GM19328 (cell line): Measurements from ENCODE around the gene SCFD2.
"Not testable (repeated sequence)": the region's sequence is repeated elsewhere in the genome, so short reads cannot be mapped to it uniquely, and the experiment has no call there.

Experiments used
- ATAC-seq: cut with Tn5 transposase; IDR thresholded peaks from one replicate; pipeline ENCODE4 v1.9.1; 2021; ENCODE audit warnings: mild to moderate bottlenecking, moderate library complexity; ENCODE audit not compliant: unreplicated experiment

The SCFD2 gene

GRCh38 chr4:52996261-52997131 is 369.4 kb downstream of the SCFD2 start:
- ATAC-seq: no peak

DNA sequence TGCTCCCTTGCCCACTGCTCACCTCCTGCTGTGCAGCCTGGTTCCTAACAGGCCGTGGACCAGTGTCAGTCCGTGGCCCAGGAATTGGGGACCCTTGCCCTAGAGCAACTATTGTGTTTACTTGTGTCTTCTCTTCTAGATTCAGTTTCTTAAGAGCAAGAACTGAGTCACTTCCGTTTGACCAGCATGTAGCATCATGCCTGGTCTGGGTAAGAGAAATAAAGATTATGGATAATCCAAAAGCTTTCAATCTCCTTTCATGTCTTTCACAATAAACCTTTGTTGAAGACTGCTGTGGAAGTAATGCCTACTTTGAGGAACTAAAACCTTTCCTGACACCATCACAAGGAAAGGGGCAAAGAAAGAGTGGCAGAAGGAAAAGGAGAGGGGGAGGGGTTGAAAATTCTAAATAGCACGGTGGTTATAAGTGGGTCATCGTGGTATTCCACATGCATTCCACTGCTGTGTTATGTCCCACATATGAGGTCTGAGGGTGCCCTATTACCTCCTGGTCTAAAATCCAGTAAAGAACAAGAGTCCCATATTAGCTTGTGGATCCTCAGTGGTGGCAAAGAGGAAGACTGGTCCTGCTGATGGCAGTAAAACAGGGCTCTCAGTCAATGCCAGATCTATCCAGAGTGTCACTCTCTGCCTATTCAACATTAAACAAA is 370.4 kb downstream of the SCFD2 start:
- ATAC-seq: no peak

GRCh38 chr4:52994567-52994966 is 371.3 kb downstream of the SCFD2 start:
- no peak for ATAC-seq

- ATAC-seq: no peak
These were observed 372.1 kb downstream of the SCFD2 start for GRCh38 chr4:52993771-52994170.

- not testable (repeated sequence) for ATAC-seq
These were observed 373.3 kb downstream of the SCFD2 start for GRCh38 chr4:52992551-52992950.

DNA sequence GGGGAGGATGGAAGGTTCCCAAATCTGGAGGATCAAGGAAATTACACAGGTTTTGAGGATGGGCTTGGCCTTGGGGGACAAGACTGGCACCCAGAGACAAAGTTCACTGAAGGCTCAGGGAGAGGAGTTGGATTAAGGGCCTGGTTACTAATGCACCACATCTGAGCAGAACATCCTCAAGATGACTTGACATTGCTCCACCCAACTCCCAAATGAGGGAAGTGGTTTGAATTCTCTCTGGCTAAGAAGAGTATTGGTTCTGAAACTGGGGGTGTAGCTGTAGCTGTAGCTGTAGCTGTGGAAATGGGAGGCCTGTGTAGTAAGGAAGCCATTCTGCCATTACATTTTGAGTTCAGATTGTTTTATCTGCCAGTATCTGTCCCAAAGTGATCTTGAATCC is 374.4 kb downstream of the SCFD2 start:
- ATAC-seq: no peak

GRCh38 chr4:52990706-52991105 is 375.2 kb downstream of the SCFD2 start:
- no peak for ATAC-seq

DNA sequence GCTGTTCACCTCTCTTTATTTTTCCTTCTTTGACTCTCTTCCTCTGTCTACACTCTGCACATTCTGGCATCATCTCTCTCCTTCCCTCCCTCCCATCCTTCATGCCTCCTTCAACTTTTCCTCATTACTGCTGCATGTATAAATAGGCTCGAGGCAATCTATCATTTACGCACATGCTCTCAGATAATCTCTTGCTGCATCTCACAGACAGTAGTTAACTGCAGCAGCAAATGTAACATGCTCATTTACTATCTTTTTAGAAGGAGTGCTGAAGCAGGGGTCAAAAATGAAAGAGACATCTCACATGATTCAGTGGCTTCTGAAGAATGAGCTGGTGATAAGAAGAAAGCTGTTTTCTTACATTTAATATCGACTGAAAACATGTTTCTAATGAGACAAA is 376.0 kb downstream of the SCFD2 start:
- no peak for ATAC-seq

- no peak for ATAC-seq
These were observed 378.3 kb downstream of the SCFD2 start for GRCh38 chr4:52987392-52988056.

GRCh38 chr4:52984462-52984881 is 381.4 kb downstream of the SCFD2 start:
- ATAC-seq: no peak

DNA sequence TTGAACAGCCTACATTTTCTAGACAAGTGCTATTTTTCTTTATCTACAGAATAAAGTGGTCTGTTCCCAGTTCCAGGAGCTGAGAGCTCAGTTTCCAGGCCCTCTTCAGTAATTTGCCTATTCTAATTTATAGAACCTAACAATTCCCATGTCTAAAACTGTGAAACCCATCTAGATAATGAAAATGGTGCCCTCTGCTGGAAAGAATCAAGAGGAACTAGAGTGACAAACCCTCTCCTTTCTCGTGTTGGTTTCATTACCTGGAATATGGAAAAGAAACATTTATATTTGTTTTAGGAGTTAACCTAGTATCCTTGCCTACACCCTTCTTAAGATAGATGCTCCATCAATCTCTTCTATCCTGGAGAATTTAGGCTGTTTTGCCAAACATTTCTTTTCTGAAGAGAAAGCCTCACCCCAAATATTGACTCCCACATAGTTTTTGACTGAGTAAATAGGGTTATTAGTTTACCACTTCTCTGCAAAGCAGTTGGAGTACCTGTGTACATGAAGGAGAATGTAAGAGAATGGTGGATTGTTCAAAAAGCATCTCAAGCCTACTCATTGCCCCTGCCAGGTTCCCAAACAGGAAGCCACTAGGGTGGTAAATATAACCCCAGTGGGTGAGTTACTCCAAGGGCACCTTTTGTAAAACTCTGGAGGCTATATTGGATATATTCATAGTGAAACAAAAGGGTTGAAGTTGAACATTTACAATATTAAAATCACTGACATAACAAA is 382.1 kb downstream of the SCFD2 start:
- no peak for ATAC-seq

- ATAC-seq: no peak
These were observed 382.9 kb downstream of the SCFD2 start for GRCh38 chr4:52982946-52983340.

- ATAC-seq: no peak
These were observed 383.5 kb downstream of the SCFD2 start for GRCh38 chr4:52982255-52982945.

- ATAC-seq: no peak
These were observed 385.9 kb downstream of the SCFD2 start for GRCh38 chr4:52979821-52980590.

DNA sequence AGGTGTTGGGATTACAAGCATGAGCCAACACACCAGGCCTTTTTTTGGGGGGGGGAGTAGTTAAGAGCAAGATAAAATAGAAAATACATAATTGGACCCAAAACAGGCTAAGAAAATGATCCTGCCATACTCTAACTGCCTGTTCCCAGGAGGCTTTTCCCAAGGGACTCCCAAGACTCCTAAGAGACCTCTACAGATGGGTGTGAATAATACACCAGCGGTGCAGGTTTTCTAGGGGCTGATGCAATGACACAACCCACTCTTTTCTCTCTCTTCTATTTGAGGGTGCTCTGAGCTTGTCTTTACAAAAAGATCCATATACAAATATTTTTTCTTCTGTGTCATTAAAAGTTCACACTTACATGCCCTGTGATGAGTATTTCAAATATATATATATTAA is 386.8 kb downstream of the SCFD2 start:
- no peak for ATAC-seq

GRCh38 chr4:52977252-52977651 is 388.6 kb downstream of the SCFD2 start:
- no peak for ATAC-seq

DNA sequence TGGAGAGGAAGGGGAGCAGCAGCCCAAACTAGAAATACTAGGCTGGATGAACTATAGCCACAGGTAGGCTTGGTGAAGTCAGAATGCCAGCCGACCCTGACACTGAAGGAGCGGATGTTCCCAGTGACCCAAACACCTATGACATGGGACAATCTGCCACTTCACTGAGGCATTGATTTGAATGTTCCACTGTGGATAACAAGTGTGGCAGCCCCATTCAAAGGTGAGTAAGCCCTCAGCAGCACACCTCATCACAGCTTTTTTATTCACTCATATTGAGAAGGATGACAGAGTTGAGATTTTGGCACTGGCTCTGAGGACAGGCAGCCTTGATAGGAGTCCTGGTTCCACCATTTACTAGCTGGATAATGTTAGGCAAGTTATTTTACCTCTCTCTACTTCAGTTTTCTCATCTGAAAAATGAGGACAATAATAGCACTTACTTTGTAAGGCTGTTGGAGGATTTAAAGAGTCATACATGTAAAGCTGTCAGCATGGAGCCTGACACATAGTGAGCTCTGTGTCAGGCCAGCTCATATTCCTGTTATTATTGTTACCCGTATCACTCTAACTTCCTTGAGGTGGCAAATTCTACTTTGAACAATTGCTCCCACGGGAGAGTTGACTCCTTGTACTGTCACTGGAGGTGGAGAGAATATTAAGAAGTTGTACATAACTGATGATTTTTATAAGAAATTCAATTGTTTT is 389.2 kb downstream of the SCFD2 start:
- ATAC-seq: no peak

DNA sequence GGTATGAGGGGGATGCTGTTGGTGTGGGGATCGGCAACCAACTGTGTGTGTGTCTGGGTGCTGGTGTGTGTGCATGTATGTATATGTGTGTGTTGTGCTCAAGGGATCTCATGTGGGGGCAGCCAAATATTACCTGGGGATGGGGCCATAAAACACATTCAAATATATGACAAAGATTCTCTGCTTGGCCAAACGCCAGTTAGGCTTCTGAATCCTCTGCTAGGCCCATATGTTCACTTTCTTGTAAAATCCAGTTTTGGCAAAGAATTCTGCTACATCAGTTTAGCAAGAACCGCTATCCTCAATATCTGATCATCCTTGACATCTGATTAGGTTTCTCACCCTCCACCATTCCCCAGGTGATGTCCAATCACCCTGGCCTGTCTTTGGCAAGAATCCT is 397.2 kb downstream of the SCFD2 start:
- ATAC-seq: no peak

GRCh38 chr4:52968241-52968640 is 397.6 kb downstream of the SCFD2 start:
- ATAC-seq: no peak
